ENCODE measurements around the gene ASTN2. TPM values are rescaled to one million over a fixed set of nuclear protein-coding genes. Genes with fewer than 3 reads are reported as not detected.

ASTN2 gene
- total RNA-seq, 1 donor from 2014 or later: 29.0 TPM

DNA sequence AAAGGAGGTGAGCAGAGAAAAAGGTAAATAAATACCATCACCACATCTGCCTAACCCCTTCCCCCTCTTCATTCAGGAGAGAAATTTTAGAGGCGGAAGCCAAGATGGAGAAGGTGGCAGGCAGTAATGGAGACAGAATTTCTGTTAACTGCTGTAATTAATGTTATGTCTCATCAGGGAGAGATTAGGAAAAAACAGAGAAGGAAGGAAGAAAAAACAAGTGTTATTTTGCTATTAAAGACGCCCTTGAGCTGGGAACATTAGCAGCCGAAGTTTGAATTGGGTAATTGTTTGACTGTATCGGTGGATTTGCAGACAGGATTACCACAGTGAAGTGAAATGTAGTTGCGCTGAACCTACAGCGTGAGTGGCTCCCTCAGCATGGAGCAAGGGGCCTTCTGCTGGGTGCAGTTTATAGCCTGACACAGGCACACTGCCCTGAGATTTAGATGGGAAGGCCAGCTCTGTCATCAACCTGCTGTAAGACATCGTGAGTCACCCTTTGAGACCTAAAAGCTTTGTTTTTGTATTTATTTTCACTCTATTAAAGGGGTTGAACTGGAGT, 136.3 kb downstream of the ASTN2 start:
- DNase-seq (ENCODE audit: low spot score, unreplicated experiment): no peak
- Mint-ChIP-seq H3K4me1 (ENCODE audit: low read depth) (peaks cover 22% of the 10 kb centered on the region), H3K27ac (peak overlapping the region; percentile 62), H3K4me3 (ENCODE audit: low read depth) (peak overlapping the region; percentile 7), H3K27me3 (no peaks in the 10 kb centered on the region), H3K36me3 (ENCODE audit: insufficient read depth) (no peaks in the 10 kb centered on the region), H3K9me3 (ENCODE audit: low read depth) (no peaks in the 10 kb centered on the region)
- TF ChIP-seq, protein P1, sequence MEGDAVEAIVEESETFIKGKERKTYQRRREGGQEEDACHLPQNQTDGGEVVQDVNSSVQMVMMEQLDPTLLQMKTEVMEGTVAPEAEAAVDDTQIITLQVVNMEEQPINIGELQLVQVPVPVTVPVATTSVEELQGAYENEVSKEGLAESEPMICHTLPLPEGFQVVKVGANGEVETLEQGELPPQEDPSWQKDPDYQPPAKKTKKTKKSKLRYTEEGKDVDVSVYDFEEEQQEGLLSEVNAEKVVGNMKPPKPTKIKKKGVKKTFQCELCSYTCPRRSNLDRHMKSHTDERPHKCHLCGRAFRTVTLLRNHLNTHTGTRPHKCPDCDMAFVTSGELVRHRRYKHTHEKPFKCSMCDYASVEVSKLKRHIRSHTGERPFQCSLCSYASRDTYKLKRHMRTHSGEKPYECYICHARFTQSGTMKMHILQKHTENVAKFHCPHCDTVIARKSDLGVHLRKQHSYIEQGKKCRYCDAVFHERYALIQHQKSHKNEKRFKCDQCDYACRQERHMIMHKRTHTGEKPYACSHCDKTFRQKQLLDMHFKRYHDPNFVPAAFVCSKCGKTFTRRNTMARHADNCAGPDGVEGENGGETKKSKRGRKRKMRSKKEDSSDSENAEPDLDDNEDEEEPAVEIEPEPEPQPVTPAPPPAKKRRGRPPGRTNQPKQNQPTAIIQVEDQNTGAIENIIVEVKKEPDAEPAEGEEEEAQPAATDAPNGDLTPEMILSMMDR (IDR thresholded peaks at IDR 0.05; ENCODE audit: unreplicated experiment): no peak

DNA sequence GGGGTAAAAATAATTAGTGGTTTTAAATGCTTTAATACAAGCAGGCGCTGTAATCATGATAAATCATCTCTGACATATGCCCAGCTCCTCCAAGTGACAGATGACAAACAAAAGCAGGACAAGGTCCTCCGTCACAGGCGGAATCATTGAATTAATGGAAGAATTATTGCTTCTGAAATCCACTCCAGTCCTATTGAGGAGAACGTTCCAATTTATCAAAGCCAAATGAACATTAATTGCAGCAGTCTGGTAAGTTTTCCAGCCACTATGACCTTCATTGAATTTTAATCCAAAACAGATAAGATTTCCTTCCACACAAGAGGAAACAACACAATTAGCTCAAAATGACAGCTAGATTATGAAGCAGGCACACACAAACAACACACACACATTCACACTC, 136.8 kb downstream of the ASTN2 start:
- TF ChIP-seq, protein P1 (IDR thresholded peaks at IDR 0.05; ENCODE audit: unreplicated experiment): no peak
- Mint-ChIP-seq H3K4me1 (ENCODE audit: low read depth) (peaks cover 25% of the 10 kb centered on the region), H3K36me3 (ENCODE audit: insufficient read depth) (no peaks in the 10 kb centered on the region), H3K27ac (peak overlapping the region; percentile 62), H3K27me3 (no peaks in the 10 kb centered on the region), H3K9me3 (ENCODE audit: low read depth) (no peaks in the 10 kb centered on the region), H3K4me3 (ENCODE audit: low read depth) (peak overlapping the region; percentile 7)
- no peak for DNase-seq (ENCODE audit: low spot score, unreplicated experiment)

DNA sequence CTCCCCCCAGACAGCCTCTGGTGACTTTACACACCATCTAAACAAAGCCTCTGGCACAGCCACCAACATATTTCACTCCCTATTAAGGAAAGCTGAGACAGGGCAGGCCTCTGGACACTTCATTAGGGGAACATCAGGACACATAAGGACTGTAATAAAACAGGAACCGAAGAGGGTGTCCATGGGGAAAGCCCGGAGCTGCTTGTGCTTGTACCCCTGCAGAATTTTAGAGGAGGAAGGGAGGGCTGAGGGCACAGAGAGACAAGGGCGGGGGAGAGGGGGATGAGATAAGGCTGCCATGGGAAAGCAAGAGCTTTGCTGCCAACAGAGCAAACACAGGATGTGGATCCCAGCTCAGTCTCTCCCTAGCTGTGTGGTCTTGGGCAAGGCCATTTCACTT, 138.4 kb downstream of the ASTN2 start:
- H3K27me3 Mint-ChIP-seq: no peaks in the 10 kb centered on the region
- TF ChIP-seq, protein P1 (IDR thresholded peaks at IDR 0.05; ENCODE audit: unreplicated experiment): no peak
- peak overlapping the region; percentile 66 for H3K27ac Mint-ChIP-seq
- H3K4me1 Mint-ChIP-seq (ENCODE audit: low read depth): peaks cover 27% of the 10 kb centered on the region
- no peak overlapping the region for H3K4me3 Mint-ChIP-seq (ENCODE audit: low read depth)
- H3K9me3 Mint-ChIP-seq (ENCODE audit: low read depth): peaks cover 4% of the 10 kb centered on the region
- H3K36me3 Mint-ChIP-seq (ENCODE audit: insufficient read depth): peaks cover 2% of the 10 kb centered on the region
- DNase-seq (ENCODE audit: low spot score, unreplicated experiment): no peak

DNA sequence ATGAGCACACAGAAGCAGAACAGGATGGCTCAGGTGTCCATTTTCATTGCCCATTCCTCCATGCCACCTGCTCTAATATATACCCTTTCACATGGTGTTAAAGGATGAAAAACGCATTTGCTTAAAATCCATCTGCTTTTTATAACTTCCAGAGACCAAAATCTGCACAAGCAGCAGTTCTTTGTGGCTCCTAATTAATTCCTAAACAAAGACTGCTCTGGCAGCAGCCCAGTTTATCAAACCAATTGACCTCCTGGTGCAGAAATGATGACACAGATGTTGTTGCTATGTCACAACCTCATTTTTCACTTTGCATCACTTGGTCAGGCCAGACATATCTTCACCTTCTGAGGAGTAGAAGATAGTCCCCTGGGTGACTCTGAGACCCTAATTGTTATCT, 141.2 kb downstream of the ASTN2 start:
- Mint-ChIP-seq H3K27me3 (no peaks in the 10 kb centered on the region), H3K9me3 (ENCODE audit: low read depth) (peaks cover 4% of the 10 kb centered on the region), H3K4me1 (ENCODE audit: low read depth) (peaks cover 23% of the 10 kb centered on the region)

DNA sequence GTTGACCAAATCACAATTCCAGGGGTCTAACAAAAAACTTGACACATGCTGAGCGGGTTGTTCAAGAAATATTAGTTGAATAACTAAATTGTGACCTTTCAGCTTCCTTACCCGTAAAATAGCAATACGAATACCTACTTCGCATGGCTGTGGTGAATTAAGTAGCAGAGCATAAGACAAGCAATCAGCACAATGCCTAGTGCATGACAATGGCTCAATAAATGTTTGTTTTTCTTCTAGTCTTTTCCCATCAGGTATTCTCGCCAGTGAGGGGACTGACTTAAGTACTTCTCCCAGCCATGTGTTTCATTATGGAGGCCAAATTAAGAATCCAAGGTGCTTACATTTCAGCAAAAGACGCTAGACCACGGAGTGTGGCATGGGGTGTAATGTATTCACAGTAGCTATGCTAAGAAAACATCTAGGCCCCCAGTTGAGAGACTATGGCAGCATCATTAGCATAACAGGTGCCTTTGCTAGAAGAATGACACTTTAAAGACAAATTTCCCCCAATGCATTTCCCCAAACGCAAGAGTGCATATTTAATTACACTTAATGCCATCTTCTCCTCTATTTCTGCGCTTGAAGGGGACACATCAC, 145.9 kb downstream of the ASTN2 start:
- Mint-ChIP-seq H3K9me3 (ENCODE audit: low read depth) (peaks cover 4% of the 10 kb centered on the region), H3K4me3 (ENCODE audit: low read depth) (no peak overlapping the region), H3K4me1 (ENCODE audit: low read depth) (peaks cover 11% of the 10 kb centered on the region), H3K36me3 (ENCODE audit: insufficient read depth) (peaks cover 2% of the 10 kb centered on the region), H3K27me3 (no peaks in the 10 kb centered on the region), H3K27ac (no peak overlapping the region)
- DNase-seq (ENCODE audit: low spot score, unreplicated experiment): no peak
- TF ChIP-seq, protein P1 (IDR thresholded peaks at IDR 0.05; ENCODE audit: unreplicated experiment): no peak

More for the DNA sequence above, 141.2 kb downstream of the ASTN2 start:
- peaks cover 2% of the 10 kb centered on the region for H3K36me3 Mint-ChIP-seq (ENCODE audit: insufficient read depth)
- no peak overlapping the region for H3K27ac Mint-ChIP-seq
- TF ChIP-seq, protein P1 (IDR thresholded peaks at IDR 0.05; ENCODE audit: unreplicated experiment): no peak
- no peak for DNase-seq (ENCODE audit: low spot score, unreplicated experiment)
- no peak overlapping the region for H3K4me3 Mint-ChIP-seq (ENCODE audit: low read depth)

Data from progenitor cell of endocrine pancreas (in vitro differentiated cells).